Measurements from ENCODE around the gene RAB25. TPM values are rescaled to one million over a fixed set of nuclear protein-coding genes. Genes with fewer than 3 reads are reported as not detected.
A peak's percentile ranks its signal among the peaks of the same experiment; 100 is the strongest.

RAB25 gene
- total and polyA plus RNA-seq, 2 of the 13 experiments (the other 11 are each of a cell fraction or from before 2014, with no cell fraction given), result 0.20 to 0.22 TPM

GRCh38 chr1:156025876-156026275 is 35.1 kb upstream of the RAB25 start:
- DNase-seq (ENCODE audit: low spot score), result peak; percentile 62
- CTCF ChIA-PET (ENCODE audit: low intra/inter-chr PET ratio, low total read pairs), result interaction anchor here (1.7 kb wide), 1 partner anchor 40 kb away, joined by 11 read pairs; no protein-coding TSS in a partner anchor
- H3K27me3 ChIP-seq (ENCODE audit: control insufficient read depth in 1 of 2, insufficient read depth in 2 of 2, low read length in 2 of 2), result no peaks in the 10 kb centered on the region
- no peak for TF ChIP-seq MAZ (IDR thresholded peaks at IDR 0.05; ENCODE audit: borderline replicate concordance, low read depth, low read length)
- TF ChIP-seq MAZ (CRISPR knock-in tag; IDR thresholded peaks at IDR 0.05; ENCODE audit: low read depth), result no peak
- no peak for TF ChIP-seq ZNF678 (CRISPR knock-in tag; IDR thresholded peaks at IDR 0.05)
- TF ChIP-seq, protein P1, sequence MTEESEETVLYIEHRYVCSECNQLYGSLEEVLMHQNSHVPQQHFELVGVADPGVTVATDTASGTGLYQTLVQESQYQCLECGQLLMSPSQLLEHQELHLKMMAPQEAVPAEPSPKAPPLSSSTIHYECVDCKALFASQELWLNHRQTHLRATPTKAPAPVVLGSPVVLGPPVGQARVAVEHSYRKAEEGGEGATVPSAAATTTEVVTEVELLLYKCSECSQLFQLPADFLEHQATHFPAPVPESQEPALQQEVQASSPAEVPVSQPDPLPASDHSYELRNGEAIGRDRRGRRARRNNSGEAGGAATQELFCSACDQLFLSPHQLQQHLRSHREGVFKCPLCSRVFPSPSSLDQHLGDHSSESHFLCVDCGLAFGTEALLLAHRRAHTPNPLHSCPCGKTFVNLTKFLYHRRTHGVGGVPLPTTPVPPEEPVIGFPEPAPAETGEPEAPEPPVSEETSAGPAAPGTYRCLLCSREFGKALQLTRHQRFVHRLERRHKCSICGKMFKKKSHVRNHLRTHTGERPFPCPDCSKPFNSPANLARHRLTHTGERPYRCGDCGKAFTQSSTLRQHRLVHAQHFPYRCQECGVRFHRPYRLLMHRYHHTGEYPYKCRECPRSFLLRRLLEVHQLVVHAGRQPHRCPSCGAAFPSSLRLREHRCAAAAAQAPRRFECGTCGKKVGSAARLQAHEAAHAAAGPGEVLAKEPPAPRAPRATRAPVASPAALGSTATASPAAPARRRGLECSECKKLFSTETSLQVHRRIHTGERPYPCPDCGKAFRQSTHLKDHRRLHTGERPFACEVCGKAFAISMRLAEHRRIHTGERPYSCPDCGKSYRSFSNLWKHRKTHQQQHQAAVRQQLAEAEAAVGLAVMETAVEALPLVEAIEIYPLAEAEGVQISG (CRISPR knock-in tag; IDR thresholded peaks at IDR 0.05), result peak; percentile 73
- TF ChIP-seq PHF5A (CRISPR knock-in tag; IDR thresholded peaks at IDR 0.05; ENCODE audit: low read depth, unreplicated experiment), result no peak
- TF ChIP-seq ZNF333 (CRISPR knock-in tag; IDR thresholded peaks at IDR 0.05; ENCODE audit: borderline replicate concordance), result no peak
- no peak for TF ChIP-seq HNRNPH1 (optimal IDR thresholded peaks at IDR 0.05; ENCODE audit: low read depth, low read length)
- TF ChIP-seq, protein P2, sequence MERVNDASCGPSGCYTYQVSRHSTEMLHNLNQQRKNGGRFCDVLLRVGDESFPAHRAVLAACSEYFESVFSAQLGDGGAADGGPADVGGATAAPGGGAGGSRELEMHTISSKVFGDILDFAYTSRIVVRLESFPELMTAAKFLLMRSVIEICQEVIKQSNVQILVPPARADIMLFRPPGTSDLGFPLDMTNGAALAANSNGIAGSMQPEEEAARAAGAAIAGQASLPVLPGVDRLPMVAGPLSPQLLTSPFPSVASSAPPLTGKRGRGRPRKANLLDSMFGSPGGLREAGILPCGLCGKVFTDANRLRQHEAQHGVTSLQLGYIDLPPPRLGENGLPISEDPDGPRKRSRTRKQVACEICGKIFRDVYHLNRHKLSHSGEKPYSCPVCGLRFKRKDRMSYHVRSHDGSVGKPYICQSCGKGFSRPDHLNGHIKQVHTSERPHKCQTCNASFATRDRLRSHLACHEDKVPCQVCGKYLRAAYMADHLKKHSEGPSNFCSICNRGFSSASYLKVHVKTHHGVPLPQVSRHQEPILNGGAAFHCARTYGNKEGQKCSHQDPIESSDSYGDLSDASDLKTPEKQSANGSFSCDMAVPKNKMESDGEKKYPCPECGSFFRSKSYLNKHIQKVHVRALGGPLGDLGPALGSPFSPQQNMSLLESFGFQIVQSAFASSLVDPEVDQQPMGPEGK (CRISPR knock-in tag; IDR thresholded peaks at IDR 0.05), result no peak; the same call in 1 of the 2 replicates
- TF ChIP-seq ATF7-NPFF (CRISPR knock-in tag; IDR thresholded peaks at IDR 0.05; ENCODE audit: low read depth), result no peak
- no peak for TF ChIP-seq ZNF337 (CRISPR knock-in tag; IDR thresholded peaks at IDR 0.05; ENCODE audit: borderline replicate concordance, low read depth)
- no peak for TF ChIP-seq BRD4 (CRISPR knock-in tag; IDR thresholded peaks at IDR 0.05)
- TF ChIP-seq BRF2 (CRISPR knock-in tag; IDR thresholded peaks at IDR 0.05), result no peak
- TF ChIP-seq TCF12 (IDR thresholded peaks at IDR 0.05), result no peak
- no peak for TF ChIP-seq TCF12 (CRISPR knock-in tag; IDR thresholded peaks at IDR 0.05)
- no peak for TF ChIP-seq ZNF160 (CRISPR knock-in tag; IDR thresholded peaks at IDR 0.05)
- no peak for TF ChIP-seq ZNF460 (CRISPR knock-in tag; IDR thresholded peaks at IDR 0.05; ENCODE audit: borderline replicate concordance)
- TF ChIP-seq, protein P3, sequence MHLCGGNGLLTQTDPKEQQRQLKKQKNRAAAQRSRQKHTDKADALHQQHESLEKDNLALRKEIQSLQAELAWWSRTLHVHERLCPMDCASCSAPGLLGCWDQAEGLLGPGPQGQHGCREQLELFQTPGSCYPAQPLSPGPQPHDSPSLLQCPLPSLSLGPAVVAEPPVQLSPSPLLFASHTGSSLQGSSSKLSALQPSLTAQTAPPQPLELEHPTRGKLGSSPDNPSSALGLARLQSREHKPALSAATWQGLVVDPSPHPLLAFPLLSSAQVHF (CRISPR knock-in tag; IDR thresholded peaks at IDR 0.05), result no peak
- no peak for TF ChIP-seq ZNF510 (CRISPR knock-in tag; IDR thresholded peaks at IDR 0.05; ENCODE audit: low read depth)
- TF ChIP-seq JARID2 (CRISPR knock-in tag; IDR thresholded peaks at IDR 0.05; ENCODE audit: insufficient replicate concordance), result no peak
- TF ChIP-seq ADNP (CRISPR knock-in tag; IDR thresholded peaks at IDR 0.05), result no peak

More at GRCh38 chr1:156025876-156026275, 35.1 kb upstream of the RAB25 start:
- H3K36me3 ChIP-seq (replicated peaks in 1 of 2; ENCODE audit: control insufficient read depth in 1 of 2, insufficient read depth in 2 of 2, low read length in 2 of 2), result no peaks in the 10 kb centered on the region
- peak overlapping the region; percentile 51 for H3K4me2 ChIP-seq (ENCODE audit: low read depth, low read length)
- BruUV-seq (replicated peaks), result no TSS peak
- ATAC-seq (peak; percentile 98), FAIRE-seq (peak; percentile 69)
- H2AFZ ChIP-seq (ENCODE audit: low read length), result peak overlapping the region; percentile 88
- POLR2A ChIA-PET, result interaction anchor here (1.0 kb wide), 1 partner anchor 40 kb away, joined by 3 read pairs; no protein-coding TSS in a partner anchor
- peaks cover 28% of the 10 kb centered on the region for H3K4me1 ChIP-seq (ENCODE audit: insufficient read depth, low read length)
- in situ Hi-C loops (cut with HindIII; ENCODE audit: extremely low pct_ligation_motif_present, low pct_unique_long_range_greater_than_20kb), result no loop called here
- WGBS (ENCODE audit: low lambda C conversion rate), result 13% methylated on average over 9 of the region's 9 CpGs
- no peaks in the 10 kb centered on the region for H3K9me3 ChIP-seq (ENCODE audit: low read length)
- H3K79me2 ChIP-seq (ENCODE audit: insufficient read depth, low read length), result no peaks in the 10 kb centered on the region
- intact Hi-C loops (cut with micrococcal nuclease; ENCODE audit: unreplicated experiment), result no loop called here
- H4K20me1 ChIP-seq (ENCODE audit: insufficient read depth, low read length), result no peaks in the 10 kb centered on the region
- no peak overlapping the region for H3K27ac ChIP-seq (ENCODE audit: extremely low read length, insufficient read depth, low read length)
- no peak overlapping the region for H3K9ac ChIP-seq (ENCODE audit: insufficient read depth, low read depth, low read length)
- H3K4me3 ChIP-seq (replicated peaks in 1 of 3; ENCODE audit: insufficient read depth in 1 of 3, low read depth in 2 of 3, low read length in 3 of 3), result no peak overlapping the region
